Sigmoid colon (tissue), 7 donors: ENCODE data around the gene OPCML. TPM values are rescaled to one million over a fixed set of nuclear protein-coding genes. Genes with fewer than 3 reads are reported as not detected.

Source experiments
- DNase-seq: peaks from one replicate; pipeline ENCODE4 v3.0.0-alpha.2; 2019
- H3K27ac ChIP-seq, 4 donors: fragments of 200-600 bp; sonication (generic); one replicate each; pipeline ENCODE4 v1.5.1; 2016 to 2019; ENCODE audit warnings: mild to moderate bottlenecking in 1 of 4
- H3K27me3 ChIP-seq, 3 donors: fragments of 200-600 bp; sonication (generic); one replicate each; pipeline ENCODE4 v1.5.1; 2019; ENCODE audit warnings: mild to moderate bottlenecking in 1 of 3
- H3K36me3 ChIP-seq, 4 donors: fragments of 200-600 bp; sonication (generic); one replicate each; pipeline ENCODE4 v1.5.1; 2016 to 2019
- H3K4me1 ChIP-seq, 4 donors: fragments of 200-600 bp; sonication (generic); one replicate each; pipeline ENCODE4 v1.5.1; 2017 to 2019
- H3K4me3 ChIP-seq, 4 donors: fragments of 200-600 bp; sonication (generic); one replicate each; pipeline ENCODE4 v1.5.1; 2017 to 2019; ENCODE audit warnings: mild to moderate bottlenecking in 2 of 4, moderate library complexity in 1 of 4
- H3K9me3 ChIP-seq, 4 donors: fragments of 200-600 bp in 3 of 4; sonication (generic) in 3 of 4; one replicate each; pipeline versions ENCODE4 v1.5.1 to v1.6.1; 2013 to 2019
- EP300 ChIP-seq, 4 donors: sonication (generic); formaldehyde crosslinking; IDR thresholded peaks; one replicate each; pipeline ENCODE4 v1.6.1; 2017; ENCODE audit warnings: antibody characterized with exemption in 4 of 4
- POLR2A ChIP-seq, 2 donors: fragments of 450-650 bp; IDR thresholded peaks; one replicate each; pipeline ENCODE4 v1.6.1; 2016; ENCODE audit warnings: antibody characterized with exemption in 2 of 2, mild to moderate bottlenecking in 2 of 2, moderate library complexity in 2 of 2
- POLR2AphosphoS5 ChIP-seq, 4 donors: sonication (generic); formaldehyde crosslinking; IDR thresholded peaks; one replicate each; pipeline ENCODE4 v1.6.1; 2017; ENCODE audit warnings: antibody characterized with exemption in 4 of 4
- WGBS, 2 donors: extraction: QIAGEN DNeasy Blood & Tissue Kit; methylation state at CpG; one replicate each; pipeline ENCODE4 v1.1.7; 2013; 5-methylcytosine and 5-hydroxymethylcytosine counted together
- intact Hi-C: fragments of 100-400 bp; cut with DNase I; formaldehyde crosslinking; loops from one replicate; pipeline ENCODE4 v1.15.1; 2023
- polyA plus RNA-seq, 3 donors: library from polyadenylated mRNA; stranded (reverse); fragments of 200-250 nt; gene quantifications; one replicate each; pipeline ENCODE4 v1.2.3, GENCODE V29; 2013
- total RNA-seq, 4 donors: library from RNA; depleted of rRNA; stranded (reverse); fragments of >200 nt; gene quantifications; one replicate each; pipeline ENCODE4 v1.1.0, GENCODE V29; 2016
- TF ChIP-seq, protein P1 (sequence below), 4 experiments: fragments of 450-650 bp in 3 of 4; fragments of 200-600 bp in 1 of 4; IDR thresholded peaks; one replicate each; pipeline ENCODE4 v1.5.1; 2016 to 2019; ENCODE audit warnings: antibody characterized with exemption in 4 of 4, mild to moderate bottlenecking in 3 of 4, moderate library complexity in 2 of 4
- donor health status: healthy with polysubstance abuse.
- donor health status: Bipolar disorder and iron deficiency.
- donor health status: healthy.

OPCML gene
- total and polyA plus RNA-seq, 7 donors = under 0.01 to 0.14 (median 0.03) TPM; not detected in 4

DNA sequence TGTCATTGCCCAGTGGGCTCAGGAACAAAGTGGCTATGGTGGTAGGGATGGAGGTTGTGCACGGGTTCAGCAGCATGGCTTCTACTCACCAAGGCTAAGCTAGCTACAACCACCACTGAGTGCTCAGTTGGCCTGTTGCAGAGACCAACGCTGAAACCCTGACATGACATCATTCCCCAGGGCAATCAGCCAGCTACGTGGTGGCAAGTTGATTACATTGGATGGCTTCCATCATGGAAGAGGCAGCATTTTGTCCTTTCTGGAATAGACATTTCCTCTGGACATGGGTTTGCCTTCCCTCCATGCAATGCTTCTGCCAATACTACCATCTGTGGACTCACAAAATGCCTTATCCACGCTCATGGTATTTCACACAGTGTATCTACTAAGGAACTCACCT, 634.3 kb downstream of the OPCML start:
- 76 to 83% methylated on average over 4 of the region's 4 CpGs for WGBS, 2 donors
- TF ChIP-seq POLR2AphosphoS5 (IDR thresholded peaks at IDR 0.05) = no peak
- no peak for TF ChIP-seq EP300 (IDR thresholded peaks at IDR 0.05)
- TF ChIP-seq POLR2A (IDR thresholded peaks at IDR 0.05) = no peak
- TF ChIP-seq, protein P1, sequence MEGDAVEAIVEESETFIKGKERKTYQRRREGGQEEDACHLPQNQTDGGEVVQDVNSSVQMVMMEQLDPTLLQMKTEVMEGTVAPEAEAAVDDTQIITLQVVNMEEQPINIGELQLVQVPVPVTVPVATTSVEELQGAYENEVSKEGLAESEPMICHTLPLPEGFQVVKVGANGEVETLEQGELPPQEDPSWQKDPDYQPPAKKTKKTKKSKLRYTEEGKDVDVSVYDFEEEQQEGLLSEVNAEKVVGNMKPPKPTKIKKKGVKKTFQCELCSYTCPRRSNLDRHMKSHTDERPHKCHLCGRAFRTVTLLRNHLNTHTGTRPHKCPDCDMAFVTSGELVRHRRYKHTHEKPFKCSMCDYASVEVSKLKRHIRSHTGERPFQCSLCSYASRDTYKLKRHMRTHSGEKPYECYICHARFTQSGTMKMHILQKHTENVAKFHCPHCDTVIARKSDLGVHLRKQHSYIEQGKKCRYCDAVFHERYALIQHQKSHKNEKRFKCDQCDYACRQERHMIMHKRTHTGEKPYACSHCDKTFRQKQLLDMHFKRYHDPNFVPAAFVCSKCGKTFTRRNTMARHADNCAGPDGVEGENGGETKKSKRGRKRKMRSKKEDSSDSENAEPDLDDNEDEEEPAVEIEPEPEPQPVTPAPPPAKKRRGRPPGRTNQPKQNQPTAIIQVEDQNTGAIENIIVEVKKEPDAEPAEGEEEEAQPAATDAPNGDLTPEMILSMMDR (IDR thresholded peaks at IDR 0.05) = no peak
- no peak for DNase-seq
- Histone ChIP-seq H3K9me3 (peaks cover 0 to 4% (median 0%) of the 10 kb centered on the region in 4 donors), H3K36me3 (no peaks in the 10 kb centered on the region), H3K27me3 (no peaks in the 10 kb centered on the region), H3K4me3 (no peak overlapping the region), H3K27ac (no peak overlapping the region), H3K4me1 (no peaks in the 10 kb centered on the region)
- intact Hi-C loops = no loop called here

DNA sequence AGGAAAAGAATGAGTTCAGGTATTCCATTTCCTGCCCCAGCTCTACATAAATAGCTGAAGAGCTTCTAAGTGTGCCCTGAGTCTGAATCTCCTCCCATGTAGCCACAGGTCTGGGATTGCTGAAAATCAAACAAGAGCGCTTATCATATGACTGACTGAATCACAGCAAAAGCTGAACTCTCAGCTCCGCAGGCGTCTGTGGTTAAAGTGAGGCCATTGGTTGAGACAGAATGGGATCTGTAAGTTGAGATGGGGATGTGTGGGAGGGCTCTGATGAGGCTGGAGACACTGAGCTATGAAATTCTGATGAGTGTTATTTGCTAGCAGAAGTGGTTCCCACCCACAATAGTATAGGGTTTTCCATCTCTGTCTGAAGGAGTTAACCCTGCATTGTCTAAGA, 637.0 kb downstream of the OPCML start:
- no peak overlapping the region for H3K4me3 ChIP-seq
- no peak for DNase-seq
- intact Hi-C loops = no loop called here
- 84 to 90% methylated on average over 3 of the region's 3 CpGs for WGBS, 2 donors
- H3K9me3 ChIP-seq = peaks cover 0 to 3% (median 0%) of the 10 kb centered on the region in 4 donors
- H3K27me3 ChIP-seq = no peaks in the 10 kb centered on the region
- H3K4me1 ChIP-seq = no peaks in the 10 kb centered on the region
- H3K27ac ChIP-seq = no peak overlapping the region
- no peaks in the 10 kb centered on the region for H3K36me3 ChIP-seq
- TF ChIP-seq EP300 (IDR thresholded peaks at IDR 0.05) = no peak
- TF ChIP-seq POLR2A (IDR thresholded peaks at IDR 0.05) = no peak
- TF ChIP-seq, protein P1 (IDR thresholded peaks at IDR 0.05) = no peak

DNA sequence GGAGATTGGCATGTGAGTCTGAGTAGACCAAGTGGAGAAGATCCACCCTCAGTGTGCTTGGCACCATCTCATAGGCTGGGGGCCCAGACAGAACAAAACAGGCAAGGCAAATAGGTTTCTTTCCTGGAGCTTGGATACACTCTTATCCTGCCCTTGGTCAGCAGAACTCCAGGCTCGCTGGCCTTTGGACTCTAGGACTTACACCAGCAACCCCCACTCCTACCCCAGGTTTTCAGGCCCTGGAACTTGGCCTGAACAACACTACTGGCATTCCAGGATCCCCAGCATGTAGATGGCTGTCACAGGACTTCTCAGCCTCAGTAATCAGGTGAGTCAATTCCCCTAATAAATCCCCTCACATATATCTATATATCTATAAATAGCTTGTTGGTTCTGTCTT, 637.7 kb downstream of the OPCML start:
- TF ChIP-seq, protein P1 (IDR thresholded peaks at IDR 0.05) = no peak
- TF ChIP-seq EP300 (IDR thresholded peaks at IDR 0.05) = no peak
- no peak for TF ChIP-seq POLR2A (IDR thresholded peaks at IDR 0.05)
- no peak for TF ChIP-seq POLR2AphosphoS5 (IDR thresholded peaks at IDR 0.05)
- H3K27me3 ChIP-seq = no peaks in the 10 kb centered on the region
- H3K4me1 ChIP-seq = no peaks in the 10 kb centered on the region
- 44 to 81% methylated on average over 1 of the region's 1 CpG for WGBS, 2 donors
- intact Hi-C loops = no loop called here
- DNase-seq = no peak
- H3K27ac ChIP-seq = no peak overlapping the region
- H3K9me3 ChIP-seq = no peaks in the 10 kb centered on the region
- H3K36me3 ChIP-seq = no peaks in the 10 kb centered on the region
- H3K4me3 ChIP-seq = no peak overlapping the region

DNA sequence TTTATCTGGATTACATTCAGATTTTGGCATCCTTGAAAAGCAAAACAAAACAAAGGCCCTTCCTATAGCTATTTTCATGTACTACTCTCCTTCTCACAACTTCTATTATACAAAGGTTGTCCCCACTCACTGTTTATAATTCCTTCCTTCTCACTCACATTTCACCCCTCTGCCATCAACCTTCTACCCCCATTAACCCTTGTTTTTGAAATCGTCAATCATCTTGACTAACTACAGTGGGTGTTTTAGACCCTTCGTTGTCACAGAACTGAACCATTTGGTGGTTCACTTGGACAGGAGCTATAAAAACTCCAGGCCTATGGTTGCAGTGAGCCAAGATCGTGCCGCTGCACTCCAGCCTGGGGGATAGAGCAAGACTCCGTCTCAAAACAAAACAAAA, 639.4 kb downstream of the OPCML start:
- no peak overlapping the region for H3K27ac ChIP-seq
- TF ChIP-seq EP300 (IDR thresholded peaks at IDR 0.05) (no peak), POLR2AphosphoS5 (IDR thresholded peaks at IDR 0.05) (no peak), POLR2A (IDR thresholded peaks at IDR 0.05) (no peak)
- TF ChIP-seq, protein P1 (IDR thresholded peaks at IDR 0.05) = no peak
- no peak overlapping the region for H3K4me3 ChIP-seq
- intact Hi-C loops = no loop called here
- H3K27me3 ChIP-seq = no peaks in the 10 kb centered on the region
- 80 to 85% methylated on average over 5 of the region's 5 CpGs for WGBS, 2 donors
- no peaks in the 10 kb centered on the region for H3K9me3 ChIP-seq
- DNase-seq = no peak
- no peaks in the 10 kb centered on the region for H3K36me3 ChIP-seq
- H3K4me1 ChIP-seq = no peaks in the 10 kb centered on the region

DNA sequence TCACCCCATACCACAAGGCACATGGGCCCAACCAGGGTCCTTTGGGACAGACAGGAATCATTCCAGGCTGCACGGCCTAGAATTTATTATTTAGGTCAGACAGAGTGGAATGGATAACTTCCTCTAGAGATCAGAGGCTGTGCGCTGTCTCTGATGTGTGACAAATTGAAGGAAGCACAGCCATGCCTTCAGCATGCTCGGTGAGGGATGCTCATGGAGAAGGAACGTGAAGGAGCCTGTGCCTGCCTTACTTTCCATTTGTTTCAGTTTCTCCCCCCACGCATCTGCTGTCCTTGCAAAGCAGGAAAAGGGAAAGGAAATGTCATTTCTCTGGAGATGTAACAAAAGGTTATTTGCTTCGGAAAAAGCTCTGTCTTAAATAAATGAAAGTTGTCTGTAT, 644.1 kb downstream of the OPCML start:
- Histone ChIP-seq H3K27me3 (no peaks in the 10 kb centered on the region), H3K4me1 (no peaks in the 10 kb centered on the region), H3K9me3 (no peaks in the 10 kb centered on the region), H3K27ac (no peak overlapping the region), H3K4me3 (no peak overlapping the region), H3K36me3 (no peaks in the 10 kb centered on the region)
- intact Hi-C loops = no loop called here
- WGBS, 2 donors = 52 to 72% methylated on average over 6 of the region's 6 CpGs
- TF ChIP-seq POLR2A (IDR thresholded peaks at IDR 0.05) (no peak), EP300 (IDR thresholded peaks at IDR 0.05) (no peak), POLR2AphosphoS5 (IDR thresholded peaks at IDR 0.05) (no peak)
- TF ChIP-seq, protein P1 (IDR thresholded peaks at IDR 0.05) = no peak
- DNase-seq = no peak
